GM12878 (cell line): ENCODE results near the gene MSI2.

Experiments used
- CBFB ChIP-seq: IDR thresholded peaks from 2 replicates; pipeline ENCODE4 v1.6.1; 2016; ENCODE audit warnings: antibody characterized with exemption, low read depth
- CBX3 ChIP-seq: fragments of 200-600 bp; sonication (generic); IDR thresholded peaks from 2 replicates; pipeline ENCODE4 v1.6.1; 2016; ENCODE audit warnings: low read depth, borderline replicate concordance
- CHD2 ChIP-seq: IDR thresholded peaks from 2 replicates; pipeline ENCODE4 v1.6.1; 2011; ENCODE audit warnings: low read depth, low read length, improper control_type of control experiment, borderline replicate concordance
- EP300 ChIP-seq, 2 experiments: fragments of 150-350 bp in 1 of 2; IDR thresholded peaks; 2 replicates each; pipeline ENCODE4 v1.6.1; 2011 to 2012; ENCODE audit warnings: low read depth in 2 of 2, low read length in 2 of 2, borderline replicate concordance in 1 of 2, improper control_type of control experiment in 1 of 2, inconsistent platforms in 1 of 2; ENCODE audit not compliant: control insufficient read depth in 1 of 2
- KDM1A ChIP-seq: fragments of 200-600 bp; sonication (generic); IDR thresholded peaks from 2 replicates; pipeline ENCODE4 v1.6.1; 2016; ENCODE audit warnings: borderline replicate concordance
- POLR2A ChIP-seq: IDR thresholded peaks from 2 replicates; pipeline ENCODE4 v1.6.1; 2011; ENCODE audit warnings: low read depth, mild to moderate bottlenecking, low read length
- SMAD1 ChIP-seq: fragments of 450-650 bp; IDR thresholded peaks from 2 replicates; pipeline ENCODE4 v1.6.1; 2018; ENCODE audit warnings: mild to moderate bottlenecking, low read depth; ENCODE audit not compliant: partially characterized antibody
- TCF12 ChIP-seq: IDR thresholded peaks from 2 replicates; pipeline ENCODE4 v1.6.1; 2011; ENCODE audit warnings: low read depth, mild to moderate bottlenecking, low read length
- TF ChIP-seq, protein P1 (sequence below), 3 experiments: IDR thresholded peaks in 2 of 3; conservative IDR thresholded peaks in 1 of 3; 2 replicates each; pipeline ENCODE4 v1.5.1; 2011; ENCODE audit warnings: low read depth in 3 of 3, low read length in 3 of 3, mild to moderate bottlenecking in 3 of 3, control low read depth in 2 of 3, moderate library complexity in 2 of 3, inconsistent platforms in 1 of 3, mixed read lengths in 1 of 3; ENCODE audit not compliant: control insufficient read depth in 2 of 3, insufficient read depth in 1 of 3; ENCODE audit errors: extremely low read depth in 1 of 3
- TF ChIP-seq, protein P2 (sequence below): IDR thresholded peaks from 2 replicates; pipeline ENCODE4 v1.6.1; 2012; ENCODE audit warnings: mild to moderate bottlenecking, low read depth, low read length

DNA sequence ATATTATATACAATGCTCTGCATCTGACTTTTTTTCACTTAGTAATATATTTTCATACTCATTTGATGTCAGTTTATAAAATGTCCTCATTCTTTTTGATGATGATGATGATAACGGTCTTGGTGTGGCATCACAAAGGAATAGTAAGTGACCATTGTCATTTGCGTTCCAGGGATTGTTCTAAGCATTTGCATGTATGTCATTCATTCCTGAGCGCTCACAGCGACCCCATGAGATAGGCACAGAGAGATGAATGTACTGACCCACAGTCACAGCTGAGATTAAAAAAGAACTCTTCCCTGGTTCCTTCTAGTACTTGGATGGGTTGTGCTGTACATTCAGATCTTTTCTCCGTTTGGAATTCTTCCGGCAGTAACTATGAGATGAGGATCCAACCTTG is 21.2 kb upstream of the MSI2 start:
- TF ChIP-seq TCF12 = no peak
- TF ChIP-seq, protein P1, sequence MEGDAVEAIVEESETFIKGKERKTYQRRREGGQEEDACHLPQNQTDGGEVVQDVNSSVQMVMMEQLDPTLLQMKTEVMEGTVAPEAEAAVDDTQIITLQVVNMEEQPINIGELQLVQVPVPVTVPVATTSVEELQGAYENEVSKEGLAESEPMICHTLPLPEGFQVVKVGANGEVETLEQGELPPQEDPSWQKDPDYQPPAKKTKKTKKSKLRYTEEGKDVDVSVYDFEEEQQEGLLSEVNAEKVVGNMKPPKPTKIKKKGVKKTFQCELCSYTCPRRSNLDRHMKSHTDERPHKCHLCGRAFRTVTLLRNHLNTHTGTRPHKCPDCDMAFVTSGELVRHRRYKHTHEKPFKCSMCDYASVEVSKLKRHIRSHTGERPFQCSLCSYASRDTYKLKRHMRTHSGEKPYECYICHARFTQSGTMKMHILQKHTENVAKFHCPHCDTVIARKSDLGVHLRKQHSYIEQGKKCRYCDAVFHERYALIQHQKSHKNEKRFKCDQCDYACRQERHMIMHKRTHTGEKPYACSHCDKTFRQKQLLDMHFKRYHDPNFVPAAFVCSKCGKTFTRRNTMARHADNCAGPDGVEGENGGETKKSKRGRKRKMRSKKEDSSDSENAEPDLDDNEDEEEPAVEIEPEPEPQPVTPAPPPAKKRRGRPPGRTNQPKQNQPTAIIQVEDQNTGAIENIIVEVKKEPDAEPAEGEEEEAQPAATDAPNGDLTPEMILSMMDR (IDR thresholded peaks at IDR 0.05 in 2 of 3, conservative IDR thresholded peaks at IDR 0.05 in 1 of 3; ENCODE audit: control insufficient read depth in 2 of 3, extremely low read depth in 1 of 3, insufficient read depth in 1 of 3, low read depth in 3 of 3, low read length in 3 of 3) = no peak
- TF ChIP-seq CBX3 = no peak
- no peak for TF ChIP-seq EP300 (IDR thresholded peaks at IDR 0.05; ENCODE audit: borderline replicate concordance in 1 of 2, control insufficient read depth in 1 of 2, low read depth in 2 of 2, low read length in 2 of 2)
- TF ChIP-seq CHD2 = no peak
- no peak for TF ChIP-seq KDM1A
- TF ChIP-seq, protein P2, sequence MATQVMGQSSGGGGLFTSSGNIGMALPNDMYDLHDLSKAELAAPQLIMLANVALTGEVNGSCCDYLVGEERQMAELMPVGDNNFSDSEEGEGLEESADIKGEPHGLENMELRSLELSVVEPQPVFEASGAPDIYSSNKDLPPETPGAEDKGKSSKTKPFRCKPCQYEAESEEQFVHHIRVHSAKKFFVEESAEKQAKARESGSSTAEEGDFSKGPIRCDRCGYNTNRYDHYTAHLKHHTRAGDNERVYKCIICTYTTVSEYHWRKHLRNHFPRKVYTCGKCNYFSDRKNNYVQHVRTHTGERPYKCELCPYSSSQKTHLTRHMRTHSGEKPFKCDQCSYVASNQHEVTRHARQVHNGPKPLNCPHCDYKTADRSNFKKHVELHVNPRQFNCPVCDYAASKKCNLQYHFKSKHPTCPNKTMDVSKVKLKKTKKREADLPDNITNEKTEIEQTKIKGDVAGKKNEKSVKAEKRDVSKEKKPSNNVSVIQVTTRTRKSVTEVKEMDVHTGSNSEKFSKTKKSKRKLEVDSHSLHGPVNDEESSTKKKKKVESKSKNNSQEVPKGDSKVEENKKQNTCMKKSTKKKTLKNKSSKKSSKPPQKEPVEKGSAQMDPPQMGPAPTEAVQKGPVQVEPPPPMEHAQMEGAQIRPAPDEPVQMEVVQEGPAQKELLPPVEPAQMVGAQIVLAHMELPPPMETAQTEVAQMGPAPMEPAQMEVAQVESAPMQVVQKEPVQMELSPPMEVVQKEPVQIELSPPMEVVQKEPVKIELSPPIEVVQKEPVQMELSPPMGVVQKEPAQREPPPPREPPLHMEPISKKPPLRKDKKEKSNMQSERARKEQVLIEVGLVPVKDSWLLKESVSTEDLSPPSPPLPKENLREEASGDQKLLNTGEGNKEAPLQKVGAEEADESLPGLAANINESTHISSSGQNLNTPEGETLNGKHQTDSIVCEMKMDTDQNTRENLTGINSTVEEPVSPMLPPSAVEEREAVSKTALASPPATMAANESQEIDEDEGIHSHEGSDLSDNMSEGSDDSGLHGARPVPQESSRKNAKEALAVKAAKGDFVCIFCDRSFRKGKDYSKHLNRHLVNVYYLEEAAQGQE = no peak
- TF ChIP-seq POLR2A = no peak
- TF ChIP-seq SMAD1 = no peak
- TF ChIP-seq CBFB = no peak
